ENCODE data around the gene FCHSD2.

FCHSD2 gene

GRCh38 chr11:72968390-72968789 lies 173.7 kb downstream of the FCHSD2 start:
- no peak for DNase-seq (ENCODE audit: low spot score)

- no peak for DNase-seq (ENCODE audit: low spot score)
These were observed 176.4 kb downstream of the FCHSD2 start for GRCh38 chr11:72965672-72966071.

GRCh38 chr11:72962717-72963116 lies 179.4 kb downstream of the FCHSD2 start:
- no peak for DNase-seq (ENCODE audit: low spot score)

- peak; percentile 22 for DNase-seq (ENCODE audit: low spot score)
These were observed 180.0 kb downstream of the FCHSD2 start for GRCh38 chr11:72962084-72962483.

GRCh38 chr11:72959998-72960731 lies 182.0 kb downstream of the FCHSD2 start:
- no peak for DNase-seq (ENCODE audit: low spot score)

GRCh38 chr11:72958791-72959190 lies 183.3 kb downstream of the FCHSD2 start:
- no peak for DNase-seq (ENCODE audit: low spot score)

- no peak for DNase-seq (ENCODE audit: low spot score)
These were observed 186.7 kb downstream of the FCHSD2 start for GRCh38 chr11:72955466-72955865.

GRCh38 chr11:72954860-72955259 lies 187.3 kb downstream of the FCHSD2 start:
- no peak for DNase-seq (ENCODE audit: low spot score)

GRCh38 chr11:72953637-72954036 lies 188.5 kb downstream of the FCHSD2 start:
- DNase-seq (ENCODE audit: low spot score): no peak

GRCh38 chr11:72951888-72952287 lies 190.2 kb downstream of the FCHSD2 start:
- DNase-seq (ENCODE audit: low spot score): no peak

GRCh38 chr11:72951193-72951592 lies 190.9 kb downstream of the FCHSD2 start:
- no peak for DNase-seq (ENCODE audit: low spot score)

- DNase-seq (ENCODE audit: low spot score): no peak
These were observed 191.4 kb downstream of the FCHSD2 start for GRCh38 chr11:72950685-72951084.

GRCh38 chr11:72947229-72947628 lies 194.9 kb downstream of the FCHSD2 start:
- no peak for DNase-seq (ENCODE audit: low spot score)

- no peak for DNase-seq (ENCODE audit: low spot score)
These were observed 198.5 kb downstream of the FCHSD2 start for GRCh38 chr11:72943664-72944063.

GRCh38 chr11:72940417-72940816 lies 201.7 kb downstream of the FCHSD2 start:
- DNase-seq (ENCODE audit: low spot score): no peak

GRCh38 chr11:72939031-72939430 lies 203.1 kb downstream of the FCHSD2 start:
- no peak for DNase-seq (ENCODE audit: low spot score)

GRCh38 chr11:72937439-72937838 lies 204.7 kb downstream of the FCHSD2 start:
- no peak for DNase-seq (ENCODE audit: low spot score)

GRCh38 chr11:72935700-72936099 lies 206.4 kb downstream of the FCHSD2 start:
- DNase-seq (ENCODE audit: low spot score): no peak

- DNase-seq (ENCODE audit: low spot score): no peak
These were observed 210.0 kb downstream of the FCHSD2 start for GRCh38 chr11:72932132-72932570.

- no peak for DNase-seq (ENCODE audit: low spot score)
These were observed 212.1 kb downstream of the FCHSD2 start for GRCh38 chr11:72930008-72930407.

GRCh38 chr11:72929256-72929655 lies 212.9 kb downstream of the FCHSD2 start:
- DNase-seq (ENCODE audit: low spot score): no peak

- DNase-seq (ENCODE audit: low spot score): no peak
These were observed 214.7 kb downstream of the FCHSD2 start for GRCh38 chr11:72927380-72927779.

GRCh38 chr11:72926076-72926475 lies 216.0 kb downstream of the FCHSD2 start:
- no peak for DNase-seq (ENCODE audit: low spot score)

GRCh38 chr11:72925656-72926055 lies 216.5 kb downstream of the FCHSD2 start:
- DNase-seq (ENCODE audit: low spot score): no peak
